ENCODE data around the gene F10.

The F10 gene

DNA sequence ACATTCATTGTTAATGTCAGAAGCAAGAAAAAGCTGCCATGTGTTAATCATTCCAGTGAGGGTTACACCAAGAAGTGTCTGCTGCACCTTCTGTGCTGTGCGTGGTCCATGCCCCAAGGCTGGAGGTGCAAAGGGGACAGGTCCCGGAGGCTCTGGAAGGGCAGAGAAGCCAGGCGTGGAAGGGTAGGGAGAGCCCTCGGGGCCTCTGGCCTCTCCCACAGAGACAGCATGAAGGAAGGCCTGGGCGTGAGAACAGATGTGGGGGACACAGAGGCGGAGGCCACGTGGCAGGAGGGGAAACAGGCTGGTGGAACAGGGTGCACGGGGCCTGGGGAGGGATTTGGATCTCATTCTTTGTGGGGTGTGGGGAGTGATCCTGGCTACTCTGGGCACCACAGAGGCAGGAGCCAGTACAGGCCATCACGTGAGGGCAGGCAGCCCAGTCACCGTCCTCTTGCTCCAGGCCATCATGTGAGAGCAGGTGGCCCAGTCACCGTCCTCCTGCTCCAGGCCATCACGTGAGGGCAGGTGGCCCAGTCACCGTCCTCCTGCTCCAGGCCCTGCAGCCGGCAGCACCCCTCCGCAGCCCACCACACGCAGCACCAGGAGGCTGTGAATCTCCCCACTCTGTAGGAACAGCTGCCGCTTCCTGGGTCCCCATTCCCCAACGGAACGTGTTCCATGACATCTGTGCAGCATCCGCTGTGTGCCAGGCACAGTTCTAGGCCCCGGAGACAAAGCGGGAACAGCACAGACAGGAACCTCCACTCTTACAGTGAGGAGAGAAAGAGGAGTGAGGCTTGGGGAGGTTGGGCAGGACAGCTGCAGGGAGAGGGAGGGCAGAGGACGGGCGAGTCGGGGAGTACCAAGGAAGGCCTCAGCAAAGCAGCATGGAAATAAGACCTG, 27.2 kb upstream of the F10 start:
- H3K27me3 ChIP-seq = no peaks in the 10 kb centered on the region
- TF ChIP-seq, protein P1, sequence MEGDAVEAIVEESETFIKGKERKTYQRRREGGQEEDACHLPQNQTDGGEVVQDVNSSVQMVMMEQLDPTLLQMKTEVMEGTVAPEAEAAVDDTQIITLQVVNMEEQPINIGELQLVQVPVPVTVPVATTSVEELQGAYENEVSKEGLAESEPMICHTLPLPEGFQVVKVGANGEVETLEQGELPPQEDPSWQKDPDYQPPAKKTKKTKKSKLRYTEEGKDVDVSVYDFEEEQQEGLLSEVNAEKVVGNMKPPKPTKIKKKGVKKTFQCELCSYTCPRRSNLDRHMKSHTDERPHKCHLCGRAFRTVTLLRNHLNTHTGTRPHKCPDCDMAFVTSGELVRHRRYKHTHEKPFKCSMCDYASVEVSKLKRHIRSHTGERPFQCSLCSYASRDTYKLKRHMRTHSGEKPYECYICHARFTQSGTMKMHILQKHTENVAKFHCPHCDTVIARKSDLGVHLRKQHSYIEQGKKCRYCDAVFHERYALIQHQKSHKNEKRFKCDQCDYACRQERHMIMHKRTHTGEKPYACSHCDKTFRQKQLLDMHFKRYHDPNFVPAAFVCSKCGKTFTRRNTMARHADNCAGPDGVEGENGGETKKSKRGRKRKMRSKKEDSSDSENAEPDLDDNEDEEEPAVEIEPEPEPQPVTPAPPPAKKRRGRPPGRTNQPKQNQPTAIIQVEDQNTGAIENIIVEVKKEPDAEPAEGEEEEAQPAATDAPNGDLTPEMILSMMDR (IDR thresholded peaks at IDR 0.05) = no peak
- no peaks in the 10 kb centered on the region for H3K36me3 ChIP-seq
- H3K4me1 ChIP-seq (ENCODE audit: control insufficient read depth in 1 of 2, insufficient read depth in 1 of 2, low read depth in 1 of 2, low read length in 1 of 2) = no peaks in the 10 kb centered on the region
- H3K9me3 ChIP-seq = no peaks in the 10 kb centered on the region
- no peak overlapping the region for H3K27ac ChIP-seq
- no peak overlapping the region for H3K4me3 ChIP-seq (ENCODE audit: low read depth in 1 of 2, low read length in 1 of 2)

DNA sequence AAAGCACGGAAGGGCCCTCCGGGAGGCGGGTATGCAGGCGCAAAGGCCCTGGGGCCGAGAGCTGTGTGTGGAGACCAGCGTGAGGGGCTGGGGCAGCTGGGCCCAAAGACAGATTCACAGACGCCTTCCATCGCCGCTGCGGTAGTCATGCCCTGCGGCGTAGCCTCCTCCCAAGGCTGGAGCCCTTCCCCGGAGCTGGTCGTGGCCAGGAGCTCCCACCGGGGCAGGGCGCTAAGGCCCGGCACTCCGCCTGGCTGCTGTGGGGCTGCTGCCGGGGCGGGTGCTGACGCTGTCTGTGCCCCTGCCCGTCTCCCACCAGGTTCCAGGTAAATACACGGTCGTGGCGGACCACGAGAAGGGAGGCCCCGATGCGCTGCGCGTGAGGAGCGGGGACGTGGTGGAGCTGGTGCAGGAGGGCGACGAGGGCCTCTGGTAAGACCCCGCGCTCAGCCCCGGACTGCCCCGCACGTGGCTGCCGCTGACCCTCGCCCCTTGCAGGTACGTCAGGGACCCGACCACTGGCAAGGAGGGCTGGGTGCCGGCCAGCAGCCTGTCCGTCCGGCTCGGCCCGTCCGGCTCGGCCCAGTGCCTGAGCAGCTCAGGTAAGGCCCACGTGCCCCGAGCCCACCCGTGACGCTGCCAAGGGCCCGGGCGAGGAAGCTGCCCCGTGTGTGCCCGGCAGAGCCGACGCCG, 26.4 kb upstream of the F10 start:
- Histone ChIP-seq H3K27ac (no peak overlapping the region), H3K4me3 (ENCODE audit: low read depth in 1 of 2, low read length in 1 of 2) (no peak overlapping the region), H3K4me1 (ENCODE audit: control insufficient read depth in 1 of 2, insufficient read depth in 1 of 2, low read depth in 1 of 2, low read length in 1 of 2) (no peaks in the 10 kb centered on the region), H3K9me3 (no peaks in the 10 kb centered on the region), H3K27me3 (no peaks in the 10 kb centered on the region), H3K36me3 (no peaks in the 10 kb centered on the region)
- TF ChIP-seq, protein P1 (IDR thresholded peaks at IDR 0.05) = no peak

DNA sequence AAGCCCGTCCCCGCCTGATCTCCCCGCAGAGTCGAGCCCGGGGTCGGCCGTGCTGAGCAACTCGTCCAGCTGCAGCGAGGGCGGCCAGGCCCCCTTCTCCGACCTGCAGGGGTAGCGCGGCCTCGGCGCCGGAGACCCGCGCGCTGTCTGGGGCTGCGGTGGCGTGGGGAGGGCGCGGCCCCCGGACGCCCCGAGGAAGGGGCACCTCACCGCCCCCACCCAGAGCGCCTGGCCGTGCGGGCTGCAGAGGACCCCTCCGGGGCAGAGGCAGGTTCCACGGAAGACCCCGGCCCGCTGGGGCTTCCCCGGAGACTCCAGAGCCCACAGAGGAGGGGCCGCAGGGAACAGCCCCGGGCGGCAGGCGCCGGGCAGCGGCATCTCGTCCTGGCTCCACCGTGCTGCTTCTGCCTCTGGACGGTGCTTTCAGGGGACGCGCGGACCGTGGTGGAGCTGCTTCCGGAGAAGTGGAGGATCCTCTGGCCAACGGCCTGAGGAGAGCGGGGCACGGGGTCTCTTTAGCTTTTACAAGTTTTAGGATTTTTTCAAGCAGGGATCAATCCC, 25.8 kb upstream of the F10 start:
- H3K4me1 ChIP-seq (ENCODE audit: control insufficient read depth in 1 of 2, insufficient read depth in 1 of 2, low read depth in 1 of 2, low read length in 1 of 2) = no peaks in the 10 kb centered on the region
- no peak overlapping the region for H3K4me3 ChIP-seq (ENCODE audit: low read depth in 1 of 2, low read length in 1 of 2)
- no peaks in the 10 kb centered on the region for H3K9me3 ChIP-seq
- no peak overlapping the region for H3K27ac ChIP-seq
- H3K27me3 ChIP-seq = no peaks in the 10 kb centered on the region
- TF ChIP-seq, protein P1 (IDR thresholded peaks at IDR 0.05) = no peak
- H3K36me3 ChIP-seq = no peaks in the 10 kb centered on the region

DNA sequence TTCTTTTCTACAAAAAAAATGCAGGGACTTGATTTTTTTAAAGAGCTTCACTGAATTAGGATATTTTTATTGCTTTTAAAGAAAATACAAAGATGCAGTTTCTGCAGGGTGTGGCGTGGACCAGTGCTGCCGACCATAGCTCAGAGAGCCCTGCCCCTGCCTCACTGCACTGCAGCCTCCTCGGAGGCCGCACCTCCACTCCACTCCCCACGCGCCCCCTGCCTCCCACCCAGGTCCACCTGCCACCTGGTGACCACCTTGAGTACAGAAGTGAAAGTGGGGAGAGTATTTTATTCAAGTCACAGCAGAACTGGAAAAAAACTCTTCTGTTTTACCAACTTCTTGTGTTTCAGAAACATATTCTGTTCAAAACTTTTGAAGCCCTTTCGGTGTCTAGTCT, 24.9 kb upstream of the F10 start:
- H3K27me3 ChIP-seq = no peaks in the 10 kb centered on the region
- H3K4me1 ChIP-seq (ENCODE audit: control insufficient read depth in 1 of 2, insufficient read depth in 1 of 2, low read depth in 1 of 2, low read length in 1 of 2) = no peaks in the 10 kb centered on the region
- TF ChIP-seq, protein P1 (IDR thresholded peaks at IDR 0.05) = no peak
- H3K27ac ChIP-seq = no peak overlapping the region
- H3K4me3 ChIP-seq (ENCODE audit: low read depth in 1 of 2, low read length in 1 of 2) = no peak overlapping the region
- no peaks in the 10 kb centered on the region for H3K9me3 ChIP-seq
- no peaks in the 10 kb centered on the region for H3K36me3 ChIP-seq

DNA sequence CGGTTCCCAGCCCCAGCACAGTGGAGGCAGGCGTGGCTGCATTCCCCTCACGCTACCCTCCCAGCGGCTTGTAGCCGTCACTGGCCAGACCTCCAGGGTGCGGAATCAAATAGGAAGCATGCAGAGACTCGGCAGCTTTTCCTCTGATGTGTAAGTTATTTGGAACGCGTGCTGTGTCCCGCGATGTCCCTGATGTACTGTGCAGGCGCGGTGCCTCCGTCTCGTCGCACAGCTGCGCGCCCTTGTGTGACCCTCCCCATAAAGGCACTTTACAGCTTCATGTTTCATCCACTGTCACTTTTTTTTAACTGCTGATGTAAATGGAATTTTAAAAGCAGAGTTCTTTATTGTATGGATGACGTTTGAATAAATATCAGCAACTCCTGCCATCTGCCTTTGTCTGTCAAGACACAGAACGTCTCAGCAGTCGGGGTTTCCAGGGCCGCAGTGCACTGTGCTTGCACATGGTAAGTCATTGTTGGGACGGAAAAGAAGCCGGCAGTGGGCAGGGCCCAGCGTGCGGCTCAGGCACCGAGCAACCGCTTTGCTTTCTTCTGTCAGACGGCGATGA, 24.4 kb upstream of the F10 start:
- H3K36me3 ChIP-seq = no peaks in the 10 kb centered on the region
- TF ChIP-seq, protein P1 (IDR thresholded peaks at IDR 0.05) = no peak
- H3K27me3 ChIP-seq = peaks cover under 1% of the 10 kb centered on the region
- no peaks in the 10 kb centered on the region for H3K4me1 ChIP-seq (ENCODE audit: control insufficient read depth in 1 of 2, insufficient read depth in 1 of 2, low read depth in 1 of 2, low read length in 1 of 2)
- no peak overlapping the region for H3K27ac ChIP-seq
- no peak overlapping the region for H3K4me3 ChIP-seq (ENCODE audit: low read depth in 1 of 2, low read length in 1 of 2)
- H3K9me3 ChIP-seq = no peaks in the 10 kb centered on the region
